GM23248 (cell line): Measurements from ENCODE around the gene BPIFA1. TPM values are rescaled to one million over a fixed set of nuclear protein-coding genes. Genes with fewer than 3 reads are reported as not detected.

ENCODE experiments used
- DNase-seq: peaks from one replicate; pipeline ENCODE4 v3.0.0-alpha.2; 2015
- H2AFZ ChIP-seq: fragments of 200-600 bp; sonication (generic); 2 replicates; pipeline ENCODE4 v1.6.1; 2016; ENCODE audit warnings: antibody characterized with exemption
- H3F3A ChIP-seq: fragments of 200-600 bp; sonication (generic); 2 replicates; pipeline ENCODE4 v1.6.1; 2016; ENCODE audit warnings: mild to moderate bottlenecking, antibody characterized with exemption, mixed run types; ENCODE audit not compliant: insufficient read depth
- H3K27ac ChIP-seq: fragments of 200-600 bp; sonication (generic); 2 replicates; pipeline ENCODE4 v1.5.1; 2016; ENCODE audit warnings: mild to moderate bottlenecking
- H3K27me3 ChIP-seq: fragments of 200-600 bp; sonication (generic); replicated peaks from 2 replicates; pipeline ENCODE4 v1.6.1; 2016; ENCODE audit warnings: mild to moderate bottlenecking; ENCODE audit not compliant: insufficient read depth
- H3K36me3 ChIP-seq: fragments of 200-600 bp; sonication (generic); 2 replicates; pipeline ENCODE4 v1.6.1; 2016; ENCODE audit warnings: low read depth, mild to moderate bottlenecking
- H3K4me1 ChIP-seq: fragments of 200-600 bp; sonication (generic); 2 replicates; pipeline ENCODE4 v1.6.1; 2016; ENCODE audit warnings: mild to moderate bottlenecking; ENCODE audit not compliant: insufficient read depth
- H3K4me2 ChIP-seq: fragments of 200-600 bp; sonication (generic); one replicate; pipeline ENCODE4 v1.6.1; 2016; ENCODE audit warnings: mild to moderate bottlenecking; ENCODE audit not compliant: unreplicated experiment
- H3K4me3 ChIP-seq: fragments of 200-600 bp; sonication (generic); 2 replicates; pipeline ENCODE4 v1.5.1; 2016; ENCODE audit warnings: mild to moderate bottlenecking
- H3K79me2 ChIP-seq: fragments of 200-600 bp; sonication (generic); 2 replicates; pipeline ENCODE4 v1.6.1; 2016; ENCODE audit warnings: mild to moderate bottlenecking; ENCODE audit not compliant: insufficient read depth
- H3K9ac ChIP-seq: fragments of 200-600 bp; sonication (generic); 2 replicates; pipeline ENCODE4 v1.6.1; 2016; ENCODE audit warnings: mild to moderate bottlenecking
- H3K9me2 ChIP-seq: fragments of 200-600 bp; sonication (generic); 2 replicates; pipeline ENCODE4 v1.6.1; 2016; ENCODE audit warnings: mixed run types, mild to moderate bottlenecking, moderate library complexity; ENCODE audit not compliant: insufficient read depth
- H3K9me3 ChIP-seq: fragments of 200-600 bp; sonication (generic); one replicate; pipeline ENCODE4 v1.6.1; 2017; ENCODE audit warnings: low read depth
- H4K20me1 ChIP-seq: fragments of 200-600 bp; sonication (generic); 2 replicates; pipeline ENCODE4 v1.6.0; 2016; ENCODE audit not compliant: insufficient read depth
- EZH2 ChIP-seq: fragments of 200-600 bp; sonication (generic); IDR thresholded peaks from 2 replicates; pipeline ENCODE4 v1.6.1; 2018; ENCODE audit warnings: antibody characterized with exemption, mild to moderate bottlenecking; ENCODE audit not compliant: insufficient read depth, poor library complexity, severe bottlenecking
- EZH2phosphoT487 ChIP-seq: fragments of 200-600 bp; sonication (generic); IDR thresholded peaks from 2 replicates; pipeline ENCODE4 v1.6.1; 2018; ENCODE audit warnings: antibody characterized with exemption, moderate library complexity, mild to moderate bottlenecking, low read depth; ENCODE audit not compliant: insufficient read depth
- WGBS, 2 experiments: methylation state at CpG; one replicate each; pipeline ENCODE4 v1.1.6; 2015 to 2017; ENCODE audit warnings: low lambda C conversion rate in 2 of 2, low coverage in 1 of 2; ENCODE audit errors: missing lambda C conversion rate in 2 of 2; 5-methylcytosine and 5-hydroxymethylcytosine counted together
- in situ Hi-C: fragments of 300-500 bp; cut with MboI; formaldehyde crosslinking; loops from 2 replicates; pipeline ENCODE4 v1.15.0; 2020
- polyA plus RNA-seq: library from polyadenylated mRNA; unstranded; fragments of >200 nt; fragmentation: Nextera tagmentation; extraction: Ambion mirVana; gene quantifications from 2 replicates; pipeline ENCODE4 v1.2.1, GENCODE V29; 2016
- total RNA-seq: library from RNA; depleted of rRNA; stranded (reverse); fragments of >200 nt; shearing (Covaris generic); gene quantifications from 2 replicates; pipeline ENCODE4 v1.2.3, GENCODE V29; 2014

BPIFA1 gene
- total and polyA plus RNA-seq, 2 experiments from 2014 or later = not detected

DNA sequence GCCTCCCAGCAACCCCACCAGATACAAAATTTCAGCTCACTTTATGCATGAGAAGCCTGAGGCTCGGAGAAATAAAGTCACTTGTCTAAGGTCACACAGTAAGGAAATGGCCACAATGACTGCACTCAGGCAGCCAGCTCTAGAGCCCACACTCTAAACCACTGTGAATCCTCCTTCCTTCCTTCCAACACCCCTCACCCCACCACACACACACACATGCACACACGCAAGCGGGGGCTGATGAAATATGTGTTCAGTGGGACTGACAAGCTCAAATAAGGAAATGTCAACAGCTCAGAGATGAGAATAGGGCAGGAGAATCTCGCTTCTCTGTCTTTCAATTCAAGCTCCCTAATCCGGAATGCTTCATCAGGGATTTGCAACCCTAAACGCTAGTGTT is 6.0 kb upstream of the BPIFA1 start:
- no peaks in the 10 kb centered on the region for H3K9me3 ChIP-seq
- no peak for TF ChIP-seq EZH2
- no peak for TF ChIP-seq EZH2phosphoT487
- H3K4me1 ChIP-seq = no peaks in the 10 kb centered on the region
- no peaks in the 10 kb centered on the region for H3K36me3 ChIP-seq
- no peak overlapping the region for H3K9ac ChIP-seq
- no peaks in the 10 kb centered on the region for H3K9me2 ChIP-seq
- H3K79me2 ChIP-seq = no peaks in the 10 kb centered on the region
- H3K4me2 ChIP-seq = no peak overlapping the region
- H3K4me3 ChIP-seq = no peak overlapping the region
- H3K27me3 ChIP-seq = peaks cover 26% of the 10 kb centered on the region
- WGBS, 2 experiments = 4 to 6% methylated on average over 6 of the region's 6 CpGs
- in situ Hi-C loops = no loop called here
- no peaks in the 10 kb centered on the region for H4K20me1 ChIP-seq
- no peak overlapping the region for H2AFZ ChIP-seq
- H3K27ac ChIP-seq = no peak overlapping the region
- DNase-seq = no peak
- H3F3A ChIP-seq = no peaks in the 10 kb centered on the region

DNA sequence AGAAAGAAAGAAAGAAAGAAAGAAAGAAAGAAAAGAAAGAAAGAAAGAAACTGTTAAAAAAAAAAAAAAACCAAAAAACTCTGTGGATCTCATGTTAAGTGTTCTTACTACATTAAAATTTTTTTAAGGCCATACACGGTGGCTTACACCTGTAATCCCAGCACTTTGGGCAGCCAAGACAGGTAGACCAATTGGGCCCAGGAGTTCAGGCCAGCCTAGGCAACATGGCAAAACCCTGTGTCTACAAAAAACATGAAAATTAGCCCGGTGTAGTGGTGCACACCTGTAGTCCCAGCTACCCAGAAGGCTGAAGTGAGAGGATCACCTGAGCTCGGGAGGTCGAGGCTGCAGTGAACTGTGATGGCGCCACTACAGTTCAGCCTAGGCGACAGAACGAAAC is 4.6 kb upstream of the BPIFA1 start:
- Histone ChIP-seq H3K9me3 (no peaks in the 10 kb centered on the region), H3K4me3 (no peak overlapping the region), H3K4me2 (no peak overlapping the region), H3F3A (no peaks in the 10 kb centered on the region), H3K27me3 (peaks cover 37% of the 10 kb centered on the region), H3K36me3 (no peaks in the 10 kb centered on the region), H3K27ac (no peak overlapping the region), H2AFZ (no peak overlapping the region), H4K20me1 (no peaks in the 10 kb centered on the region), H3K9me2 (no peaks in the 10 kb centered on the region), H3K79me2 (no peaks in the 10 kb centered on the region), H3K4me1 (no peaks in the 10 kb centered on the region), H3K9ac (no peak overlapping the region)
- DNase-seq = no peak
- no peak for TF ChIP-seq EZH2
- no peak for TF ChIP-seq EZH2phosphoT487
- 9 to 14% methylated on average over 7 of the region's 7 CpGs for WGBS, 2 experiments
- in situ Hi-C loops = no loop called here

DNA sequence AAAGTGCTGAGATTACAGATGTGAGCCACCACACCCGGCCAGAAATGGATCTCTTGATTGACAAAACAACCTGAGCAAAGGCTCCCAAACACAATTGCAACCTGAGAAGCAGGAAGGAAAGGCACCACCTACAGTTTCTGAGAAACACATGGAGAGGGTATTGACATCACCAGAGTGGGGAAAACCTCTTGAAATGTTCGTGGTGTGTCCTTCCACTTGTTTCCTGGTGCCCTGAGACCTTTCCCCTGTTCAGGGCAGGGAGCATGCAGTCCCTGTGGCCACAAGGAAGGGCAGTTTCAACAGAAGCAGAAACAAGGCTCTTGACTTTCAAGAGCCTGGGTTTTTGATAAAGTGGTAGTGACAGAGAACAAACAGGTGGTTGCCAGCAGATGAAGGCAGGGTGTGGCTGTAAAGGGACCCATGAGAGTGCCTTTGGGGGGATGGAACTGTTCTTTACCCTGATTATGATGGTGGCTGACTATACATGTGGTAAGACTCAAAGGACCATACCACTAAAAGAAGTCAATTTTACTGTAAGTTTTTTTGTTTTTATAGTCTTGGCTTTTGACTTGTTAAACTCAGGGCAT is 3.2 kb upstream of the BPIFA1 start:
- in situ Hi-C loops = no loop called here
- Histone ChIP-seq H3K4me3 (no peak overlapping the region), H3K9ac (no peak overlapping the region), H3K9me2 (no peaks in the 10 kb centered on the region), H4K20me1 (no peaks in the 10 kb centered on the region), H3K9me3 (no peaks in the 10 kb centered on the region), H3F3A (no peaks in the 10 kb centered on the region), H3K79me2 (no peaks in the 10 kb centered on the region), H3K4me1 (no peaks in the 10 kb centered on the region), H2AFZ (no peak overlapping the region), H3K36me3 (no peaks in the 10 kb centered on the region), H3K27ac (no peak overlapping the region), H3K27me3 (peaks cover 38% of the 10 kb centered on the region), H3K4me2 (no peak overlapping the region)
- 6 to 9% methylated on average over 2 of the region's 2 CpGs for WGBS, 2 experiments
- DNase-seq = no peak
- TF ChIP-seq EZH2phosphoT487 (no peak), EZH2 (no peak)

DNA sequence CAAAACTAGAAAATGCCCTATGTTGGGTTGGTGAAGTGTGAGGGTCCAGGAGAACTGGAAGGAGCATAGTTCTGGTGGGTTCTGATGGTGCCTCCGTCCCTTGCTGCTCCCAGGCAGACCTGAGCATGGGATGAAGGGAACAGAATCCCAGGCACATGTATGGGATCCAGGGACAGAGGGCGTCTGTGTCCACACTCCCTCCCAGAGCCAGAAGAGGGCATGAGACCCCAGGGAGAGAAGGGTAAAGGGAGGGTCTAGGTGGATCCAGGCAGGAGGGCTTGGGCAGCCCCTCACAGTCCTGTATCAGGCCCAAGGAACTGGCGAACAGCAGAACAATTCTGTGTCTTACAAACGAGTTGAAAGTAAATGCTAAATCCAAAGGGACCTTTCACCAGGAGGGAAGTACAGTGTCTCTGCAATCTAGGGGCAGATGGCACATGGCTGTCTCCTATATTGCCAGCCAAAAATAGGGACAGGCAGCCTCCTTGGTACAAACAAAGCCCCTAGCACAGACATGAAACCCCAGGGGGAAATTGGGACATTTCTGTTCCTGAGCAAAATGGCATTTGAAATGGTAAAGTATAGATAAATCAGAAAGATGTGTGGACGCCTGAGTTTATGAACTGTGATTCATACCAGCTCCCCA is 2.5 kb upstream of the BPIFA1 start:
- Histone ChIP-seq H3K27me3 (peaks cover 38% of the 10 kb centered on the region), H3K4me3 (no peak overlapping the region), H3K4me1 (no peaks in the 10 kb centered on the region), H3K9me3 (no peaks in the 10 kb centered on the region), H3K9me2 (no peaks in the 10 kb centered on the region), H3K79me2 (no peaks in the 10 kb centered on the region), H3K9ac (no peak overlapping the region), H3K36me3 (no peaks in the 10 kb centered on the region), H3K27ac (no peak overlapping the region), H4K20me1 (no peaks in the 10 kb centered on the region), H2AFZ (no peak overlapping the region), H3K4me2 (no peak overlapping the region), H3F3A (no peaks in the 10 kb centered on the region)
- WGBS, 2 experiments = 4 to 5% methylated on average over 5 of the region's 5 CpGs
- no peak for DNase-seq
- in situ Hi-C loops = no loop called here
- TF ChIP-seq EZH2 (no peak), EZH2phosphoT487 (no peak)
